Body of pancreas (tissue), 4 donors: ENCODE measurements around the gene SLC27A3.

Experiments used
- POLR2A ChIP-seq, 3 donors: fragments of 450-650 bp; IDR thresholded peaks; one replicate each; pipeline ENCODE4 v1.6.1; 2016; ENCODE audit warnings: antibody characterized with exemption in 3 of 3, mild to moderate bottlenecking in 2 of 3
- TF ChIP-seq, protein P1 (sequence below), 7 experiments: fragments of 450-650 bp in 4 of 7; fragments of 200-600 bp in 3 of 7; sonication (generic) in 3 of 7; IDR thresholded peaks; one replicate each; pipeline ENCODE4 v1.5.1; 2016 to 2019; ENCODE audit warnings: antibody characterized with exemption in 7 of 7

DNA sequence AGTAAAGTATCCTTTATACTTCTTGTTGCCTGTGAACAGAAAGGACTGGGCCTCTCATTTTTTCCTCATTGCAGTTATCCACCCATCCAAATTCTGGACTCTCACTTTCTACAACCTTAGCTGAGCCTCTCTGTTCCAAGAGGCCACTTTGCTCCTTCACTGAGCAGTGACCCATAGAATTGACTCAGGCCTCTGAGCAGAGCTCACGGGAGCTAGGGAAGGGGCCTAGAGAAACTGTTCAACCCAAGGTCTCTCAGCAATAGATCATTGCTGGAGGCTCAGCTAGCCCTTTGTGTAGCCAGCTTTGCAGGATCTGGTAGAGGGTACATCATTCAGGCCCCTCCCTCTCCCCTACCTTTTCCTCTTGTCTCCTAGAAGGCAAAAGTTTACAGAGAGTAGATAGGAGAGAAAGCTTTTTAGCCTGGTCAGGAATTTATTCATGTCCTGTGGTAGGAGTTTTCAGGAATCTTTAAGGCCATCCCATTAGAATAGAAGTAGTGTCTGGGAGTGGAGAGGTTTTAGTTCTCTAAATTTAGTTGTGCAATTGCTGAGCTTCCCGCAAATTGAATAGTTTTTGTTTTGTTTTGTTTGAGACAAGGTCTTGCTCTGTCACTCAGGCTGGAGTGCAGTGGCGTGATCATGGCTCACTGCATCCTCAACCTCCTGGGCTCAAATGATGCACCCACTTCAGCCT is 40.7 kb upstream of the SLC27A3 start:
- TF ChIP-seq, protein P1, sequence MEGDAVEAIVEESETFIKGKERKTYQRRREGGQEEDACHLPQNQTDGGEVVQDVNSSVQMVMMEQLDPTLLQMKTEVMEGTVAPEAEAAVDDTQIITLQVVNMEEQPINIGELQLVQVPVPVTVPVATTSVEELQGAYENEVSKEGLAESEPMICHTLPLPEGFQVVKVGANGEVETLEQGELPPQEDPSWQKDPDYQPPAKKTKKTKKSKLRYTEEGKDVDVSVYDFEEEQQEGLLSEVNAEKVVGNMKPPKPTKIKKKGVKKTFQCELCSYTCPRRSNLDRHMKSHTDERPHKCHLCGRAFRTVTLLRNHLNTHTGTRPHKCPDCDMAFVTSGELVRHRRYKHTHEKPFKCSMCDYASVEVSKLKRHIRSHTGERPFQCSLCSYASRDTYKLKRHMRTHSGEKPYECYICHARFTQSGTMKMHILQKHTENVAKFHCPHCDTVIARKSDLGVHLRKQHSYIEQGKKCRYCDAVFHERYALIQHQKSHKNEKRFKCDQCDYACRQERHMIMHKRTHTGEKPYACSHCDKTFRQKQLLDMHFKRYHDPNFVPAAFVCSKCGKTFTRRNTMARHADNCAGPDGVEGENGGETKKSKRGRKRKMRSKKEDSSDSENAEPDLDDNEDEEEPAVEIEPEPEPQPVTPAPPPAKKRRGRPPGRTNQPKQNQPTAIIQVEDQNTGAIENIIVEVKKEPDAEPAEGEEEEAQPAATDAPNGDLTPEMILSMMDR (IDR thresholded peaks at IDR 0.05) = no peak
- TF ChIP-seq POLR2A (IDR thresholded peaks at IDR 0.05) = no peak
